Activated CD4-positive, CD25-positive, alpha-beta regulatory T cell treated with anti-CD3 and anti-CD28 coated beads, Interleukin-2, amount 50 U/mL, for 72 hours (primary cell): ENCODE measurements around the gene QKI.
"Not testable (repeated sequence)": the region's sequence is repeated elsewhere in the genome, so short reads cannot be mapped to it uniquely, and the experiment has no call there.

Experiments used
- DNase-seq: peaks from one replicate; pipeline ENCODE4 v3.0.0; 2021

QKI gene

GRCh38 chr6:163444077-163444476 lies 29.6 kb downstream of the QKI start:
- DNase-seq = no peak

GRCh38 chr6:163446549-163446948 lies 32.0 kb downstream of the QKI start:
- no peak for DNase-seq

- DNase-seq = no peak
Observed at GRCh38 chr6:163449076-163449475, 34.6 kb downstream of the QKI start.

- DNase-seq = no peak
Observed at GRCh38 chr6:163454425-163454824, 39.9 kb downstream of the QKI start.

GRCh38 chr6:163455552-163455951 lies 41.0 kb downstream of the QKI start:
- no peak for DNase-seq

GRCh38 chr6:163457637-163458561 lies 43.4 kb downstream of the QKI start:
- no peak for DNase-seq

- DNase-seq = no peak
Observed at GRCh38 chr6:163459007-163459406, 44.5 kb downstream of the QKI start.

- DNase-seq = no peak
Observed at GRCh38 chr6:163459536-163459935, 45.0 kb downstream of the QKI start.

GRCh38 chr6:163460307-163460782 lies 45.8 kb downstream of the QKI start:
- no peak for DNase-seq

GRCh38 chr6:163461696-163462095 lies 47.2 kb downstream of the QKI start:
- DNase-seq = no peak

- DNase-seq = no peak
Observed at GRCh38 chr6:163463180-163463579, 48.7 kb downstream of the QKI start.

GRCh38 chr6:163463795-163464194 lies 49.3 kb downstream of the QKI start:
- DNase-seq = no peak

- DNase-seq = no peak
Observed at GRCh38 chr6:163466839-163467390, 52.4 kb downstream of the QKI start.

- DNase-seq = no peak
Observed at GRCh38 chr6:163468738-163469137, 54.2 kb downstream of the QKI start.

- no peak for DNase-seq
Observed at GRCh38 chr6:163469459-163469985, 55.0 kb downstream of the QKI start.

- DNase-seq = no peak
Observed at GRCh38 chr6:163470611-163471010, 56.1 kb downstream of the QKI start.

- no peak for DNase-seq
Observed at GRCh38 chr6:163474581-163474980, 60.1 kb downstream of the QKI start.

GRCh38 chr6:163476946-163477345 lies 62.4 kb downstream of the QKI start:
- DNase-seq = not testable (repeated sequence)

- no peak for DNase-seq
Observed at GRCh38 chr6:163483107-163483506, 68.6 kb downstream of the QKI start.

- DNase-seq = no peak
Observed at GRCh38 chr6:163485388-163485851, 70.9 kb downstream of the QKI start.

GRCh38 chr6:163486821-163487220 lies 72.3 kb downstream of the QKI start:
- no peak for DNase-seq

GRCh38 chr6:163487606-163488005 lies 73.1 kb downstream of the QKI start:
- no peak for DNase-seq

- no peak for DNase-seq
Observed at GRCh38 chr6:163489584-163489983, 75.1 kb downstream of the QKI start.
